IPS-20b (cell line): Measurements from ENCODE around the gene TRIM65.
"Not testable (repeated sequence)": the region's sequence is repeated elsewhere in the genome, so short reads cannot be mapped to it uniquely, and the experiment has no call there.

Experiments used
- H3K27ac ChIP-seq: one replicate; pipeline ENCODE4 v1.5.1; 2013; ENCODE audit warnings: low read length
- H3K27me3 ChIP-seq: 2 replicates; pipeline ENCODE4 v1.6.1; 2013; ENCODE audit warnings: mild to moderate bottlenecking, low read length, inconsistent platforms; ENCODE audit not compliant: insufficient read depth
- H3K36me3 ChIP-seq: 2 replicates; pipeline ENCODE4 v1.6.1; 2013; ENCODE audit warnings: low read depth, mild to moderate bottlenecking, inconsistent platforms, low read length, moderate library complexity; ENCODE audit not compliant: insufficient read depth
- H3K4me1 ChIP-seq: 2 replicates; pipeline ENCODE4 v1.6.1; 2013; ENCODE audit warnings: mild to moderate bottlenecking, control low read depth, inconsistent platforms, low read length, moderate library complexity; ENCODE audit not compliant: insufficient read depth
- H3K4me3 ChIP-seq: 2 replicates; pipeline ENCODE4 v1.5.1; 2013; ENCODE audit warnings: mild to moderate bottlenecking, low read length, inconsistent platforms
- H3K9ac ChIP-seq: 2 replicates; pipeline ENCODE4 v1.6.1; 2013; ENCODE audit warnings: low read depth, mild to moderate bottlenecking, inconsistent platforms, low read length, moderate library complexity
- H3K9me3 ChIP-seq: 2 replicates; pipeline ENCODE4 v1.6.1; 2013; ENCODE audit warnings: mild to moderate bottlenecking, low read depth, low read length, inconsistent platforms; ENCODE audit not compliant: insufficient read depth

Gene TRIM65

GRCh38 chr17:75892556-75893224, 4.1 kb downstream of the TRIM65 start:
- Histone ChIP-seq H3K27me3 (no peaks in the 10 kb centered on the region), H3K36me3 (peaks cover 23% of the 10 kb centered on the region), H3K4me3 (no peak overlapping the region), H3K4me1 (peaks cover 4% of the 10 kb centered on the region; the same call in 1 of the 2 replicates), H3K9me3 (no peaks in the 10 kb centered on the region), H3K27ac (no peak overlapping the region), H3K9ac (no peak overlapping the region)

- Histone ChIP-seq H3K36me3 (peaks cover 23% of the 10 kb centered on the region), H3K27ac (no peak overlapping the region), H3K9me3 (no peaks in the 10 kb centered on the region), H3K27me3 (no peaks in the 10 kb centered on the region), H3K9ac (no peak overlapping the region), H3K4me3 (no peak overlapping the region), H3K4me1 (peaks cover 4% of the 10 kb centered on the region; the same call in 1 of the 2 replicates)
Measured at GRCh38 chr17:75891605-75892555, 4.9 kb downstream of the TRIM65 start.

- Histone ChIP-seq H3K36me3 (peaks cover 23% of the 10 kb centered on the region), H3K9ac (no peak overlapping the region), H3K27me3 (no peaks in the 10 kb centered on the region), H3K9me3 (no peaks in the 10 kb centered on the region), H3K4me3 (no peak overlapping the region), H3K4me1 (peaks cover 4% of the 10 kb centered on the region; the same call in 1 of the 2 replicates), H3K27ac (no peak overlapping the region)
Measured at GRCh38 chr17:75891022-75891604, 5.6 kb downstream of the TRIM65 start.

- Histone ChIP-seq H3K4me1 (peaks cover 4% of the 10 kb centered on the region; the same call in 1 of the 2 replicates), H3K4me3 (no peak overlapping the region), H3K9me3 (no peaks in the 10 kb centered on the region), H3K36me3 (peaks cover 23% of the 10 kb centered on the region), H3K27me3 (no peaks in the 10 kb centered on the region), H3K27ac (no peak overlapping the region), H3K9ac (no peak overlapping the region)
Measured at GRCh38 chr17:75889454-75889853, 7.3 kb downstream of the TRIM65 start.

GRCh38 chr17:75888484-75888883, 8.3 kb downstream of the TRIM65 start:
- Histone ChIP-seq H3K36me3 (peaks cover 23% of the 10 kb centered on the region), H3K4me3 (no peak overlapping the region), H3K27ac (no peak overlapping the region), H3K9ac (no peak overlapping the region), H3K4me1 (no peaks in the 10 kb centered on the region), H3K9me3 (no peaks in the 10 kb centered on the region), H3K27me3 (no peaks in the 10 kb centered on the region)

- H3K4me3 ChIP-seq, H3K4me1 ChIP-seq, H3K27me3 ChIP-seq, H3K27ac ChIP-seq, H3K9me3 ChIP-seq, H3K9ac ChIP-seq: not testable (repeated sequence)
- H3K36me3 ChIP-seq = peaks cover 12% of the 10 kb centered on the region
Measured at GRCh38 chr17:75885860-75886259, 10.9 kb downstream of the TRIM65 start.

GRCh38 chr17:75885431-75885830, 11.3 kb downstream of the TRIM65 start:
- no peak overlapping the region for H3K4me3 ChIP-seq
- H3K27me3 ChIP-seq = peaks cover 8% of the 10 kb centered on the region; the same call in 1 of the 2 replicates
- no peaks in the 10 kb centered on the region for H3K4me1 ChIP-seq
- no peaks in the 10 kb centered on the region for H3K9me3 ChIP-seq
- H3K9ac ChIP-seq = no peak overlapping the region
- no peak overlapping the region for H3K27ac ChIP-seq
- peaks cover 8% of the 10 kb centered on the region for H3K36me3 ChIP-seq

- no peaks in the 10 kb centered on the region for H3K36me3 ChIP-seq
- no peaks in the 10 kb centered on the region for H3K9me3 ChIP-seq
- H3K4me3 ChIP-seq = no peak overlapping the region
- no peak overlapping the region for H3K9ac ChIP-seq
- H3K27ac ChIP-seq = no peak overlapping the region
- peaks cover 44% of the 10 kb centered on the region for H3K27me3 ChIP-seq
- no peaks in the 10 kb centered on the region for H3K4me1 ChIP-seq
Measured at GRCh38 chr17:75881678-75882454, 14.9 kb downstream of the TRIM65 start.

GRCh38 chr17:75880266-75880665, 16.5 kb downstream of the TRIM65 start:
- Histone ChIP-seq H3K27ac (no peak overlapping the region), H3K9ac (no peak overlapping the region), H3K4me1 (no peaks in the 10 kb centered on the region), H3K36me3 (no peaks in the 10 kb centered on the region), H3K27me3 (peaks cover 55% of the 10 kb centered on the region), H3K9me3 (no peaks in the 10 kb centered on the region), H3K4me3 (no peak overlapping the region)

- Histone ChIP-seq H3K9me3 (no peaks in the 10 kb centered on the region), H3K9ac (no peak within 1 kb of the TSS), H3K36me3 (no peaks in the 10 kb centered on the region), H3K4me1 (no peaks in the 10 kb centered on the region), H3K4me3 (peak within 1 kb of the TSS; percentile 67), H3K27ac (no peak within 1 kb of the TSS), H3K27me3 (peaks cover 55% of the 10 kb centered on the region)
Measured at GRCh38 chr17:75878174-75878998, 18.4 kb downstream of the TRIM65 start, which contains the start of gene TRIM47. Gene TRIM47, minus strand, starts transcription at chr17:75878581. Its CDS starts 33 bp downstream, at chr17:75878548.
